Mesenchymal stem cell (in vitro differentiated cells and primary cell): ENCODE data around the gene DTD1. TPM values are rescaled to one million over a fixed set of nuclear protein-coding genes. Genes with fewer than 3 reads are reported as not detected.

Source experiments
- DNase-seq: peaks from one replicate; pipeline ENCODE4 v3.0.0-alpha.2; 2013
- H2AFZ ChIP-seq: one replicate; pipeline ENCODE4 v1.6.1; 2013; ENCODE audit warnings: low read depth, mild to moderate bottlenecking, control low read depth, inconsistent platforms, low read length, moderate library complexity
- H2AK5ac ChIP-seq: 2 replicates; pipeline ENCODE4 v1.6.1; 2013; ENCODE audit warnings: low read length, moderate library complexity, mild to moderate bottlenecking, inconsistent platforms; ENCODE audit not compliant: severe bottlenecking
- H2BK120ac ChIP-seq: one replicate; pipeline ENCODE4 v1.6.1; 2013; ENCODE audit warnings: low read depth, mild to moderate bottlenecking, inconsistent platforms, low read length, moderate library complexity
- H2BK12ac ChIP-seq, 2 experiments: one replicate each; pipeline ENCODE4 v1.6.1; 2013; ENCODE audit warnings: inconsistent platforms in 2 of 2, low read length in 2 of 2, mild to moderate bottlenecking in 2 of 2, moderate library complexity in 2 of 2, control low read depth in 1 of 2
- H2BK15ac ChIP-seq: one replicate; pipeline ENCODE4 v1.6.1; 2013; ENCODE audit warnings: mild to moderate bottlenecking, low read depth, inconsistent platforms; ENCODE audit not compliant: poor library complexity, severe bottlenecking
- H2BK5ac ChIP-seq: 2 replicates; pipeline ENCODE4 v1.6.1; 2013; ENCODE audit warnings: low read depth, mild to moderate bottlenecking, low read length, control low read depth, inconsistent platforms; ENCODE audit not compliant: poor library complexity, severe bottlenecking
- H3K14ac ChIP-seq, 2 experiments: one replicate each; pipeline ENCODE4 v1.6.1; 2013; ENCODE audit warnings: inconsistent platforms in 2 of 2, low read length in 2 of 2, control low read depth in 1 of 2, mild to moderate bottlenecking in 1 of 2, moderate library complexity in 1 of 2
- H3K18ac ChIP-seq, 2 experiments: one replicate each; pipeline ENCODE4 v1.6.1; 2013; ENCODE audit warnings: inconsistent platforms in 2 of 2, low read length in 2 of 2, control low read depth in 1 of 2, low read depth in 1 of 2, mild to moderate bottlenecking in 1 of 2
- H3K23ac ChIP-seq, 2 experiments: one replicate each; pipeline ENCODE4 v1.6.1; 2013; ENCODE audit warnings: inconsistent platforms in 2 of 2, low read length in 2 of 2, mild to moderate bottlenecking in 2 of 2, moderate library complexity in 2 of 2, control low read depth in 1 of 2
- H3K27ac ChIP-seq: 2 replicates; pipeline ENCODE4 v1.5.1; 2013; ENCODE audit warnings: mild to moderate bottlenecking, moderate library complexity, low read length, control low read depth, inconsistent platforms; ENCODE audit not compliant: poor library complexity, severe bottlenecking
- H3K27me3 ChIP-seq, 2 experiments: 2 replicates each; pipeline versions ENCODE4 v1.6.1 to v1.7.0; 2013; ENCODE audit warnings: low read length in 2 of 2, mild to moderate bottlenecking in 2 of 2, moderate library complexity in 2 of 2, control low read depth in 1 of 2, inconsistent platforms in 1 of 2; ENCODE audit not compliant: control insufficient read depth in 1 of 2, insufficient read depth in 1 of 2
- H3K36me3 ChIP-seq, 2 experiments: 2 replicates each; pipeline versions ENCODE4 v1.6.1 to v1.7.0; 2013; ENCODE audit warnings: low read length in 2 of 2, control low read depth in 1 of 2, inconsistent platforms in 1 of 2, low read depth in 1 of 2, mild to moderate bottlenecking in 1 of 2; ENCODE audit not compliant: insufficient read depth in 2 of 2, control insufficient read depth in 1 of 2
- H3K4ac ChIP-seq, 2 experiments: one replicate each; pipeline ENCODE4 v1.6.1; 2013; ENCODE audit warnings: inconsistent platforms in 2 of 2, low read length in 2 of 2, mild to moderate bottlenecking in 2 of 2, moderate library complexity in 2 of 2, control low read depth in 1 of 2, low read depth in 1 of 2
- H3K4me1 ChIP-seq: 2 replicates; pipeline ENCODE4 v1.6.1; 2013; ENCODE audit warnings: low read depth, low read length, control low read depth; ENCODE audit not compliant: control insufficient read depth, insufficient read depth
- H3K4me2 ChIP-seq: 2 replicates; pipeline ENCODE4 v1.6.1; 2013; ENCODE audit warnings: low read length, mild to moderate bottlenecking, inconsistent platforms; ENCODE audit not compliant: poor library complexity, severe bottlenecking
- H3K4me3 ChIP-seq, 2 experiments: 2 replicates each; pipeline versions ENCODE4 v1.5.1 to v1.7.0; 2013; ENCODE audit warnings: low read length in 2 of 2, mild to moderate bottlenecking in 2 of 2, control low read depth in 1 of 2, low read depth in 1 of 2; ENCODE audit not compliant: insufficient read depth in 1 of 2
- H3K79me1 ChIP-seq: replicated peaks from 2 replicates; pipeline ENCODE4 v1.6.1; 2013; ENCODE audit warnings: mild to moderate bottlenecking, control low read depth, low read length, inconsistent platforms; ENCODE audit not compliant: poor library complexity, severe bottlenecking
- H3K9ac ChIP-seq: 2 replicates; pipeline ENCODE4 v1.7.0; 2013; ENCODE audit warnings: mild to moderate bottlenecking, low read length, moderate library complexity
- H3K9me3 ChIP-seq: 2 replicates; pipeline ENCODE4 v1.7.0; 2013; ENCODE audit warnings: mild to moderate bottlenecking, low read length; ENCODE audit not compliant: control insufficient read depth
- H4K8ac ChIP-seq: one replicate; pipeline ENCODE4 v1.6.1; 2013; ENCODE audit warnings: inconsistent platforms, mild to moderate bottlenecking, low read length, moderate library complexity
- H4K91ac ChIP-seq: one replicate; pipeline ENCODE4 v1.6.1; 2013; ENCODE audit warnings: mild to moderate bottlenecking, low read length, inconsistent platforms
- WGBS: methylation state at CpG from one replicate; pipeline ENCODE4 v1.1.7; 2013; ENCODE audit warnings: mixed read lengths; 5-methylcytosine and 5-hydroxymethylcytosine counted together
- polyA plus RNA-seq, 2 experiments: library from polyadenylated mRNA; stranded (reverse); fragments of 200-250 nt; gene quantifications; one replicate each; pipeline ENCODE4 v1.2.3, GENCODE V29; 2013

DTD1 gene, protein sequence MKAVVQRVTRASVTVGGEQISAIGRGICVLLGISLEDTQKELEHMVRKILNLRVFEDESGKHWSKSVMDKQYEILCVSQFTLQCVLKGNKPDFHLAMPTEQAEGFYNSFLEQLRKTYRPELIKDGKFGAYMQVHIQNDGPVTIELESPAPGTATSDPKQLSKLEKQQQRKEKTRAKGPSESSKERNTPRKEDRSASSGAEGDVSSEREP
- polyA plus RNA-seq (2013, experiment 1 of 2) = 38.8 TPM
- 39.2 TPM for polyA plus RNA-seq (2013, experiment 2 of 2)

DNA sequence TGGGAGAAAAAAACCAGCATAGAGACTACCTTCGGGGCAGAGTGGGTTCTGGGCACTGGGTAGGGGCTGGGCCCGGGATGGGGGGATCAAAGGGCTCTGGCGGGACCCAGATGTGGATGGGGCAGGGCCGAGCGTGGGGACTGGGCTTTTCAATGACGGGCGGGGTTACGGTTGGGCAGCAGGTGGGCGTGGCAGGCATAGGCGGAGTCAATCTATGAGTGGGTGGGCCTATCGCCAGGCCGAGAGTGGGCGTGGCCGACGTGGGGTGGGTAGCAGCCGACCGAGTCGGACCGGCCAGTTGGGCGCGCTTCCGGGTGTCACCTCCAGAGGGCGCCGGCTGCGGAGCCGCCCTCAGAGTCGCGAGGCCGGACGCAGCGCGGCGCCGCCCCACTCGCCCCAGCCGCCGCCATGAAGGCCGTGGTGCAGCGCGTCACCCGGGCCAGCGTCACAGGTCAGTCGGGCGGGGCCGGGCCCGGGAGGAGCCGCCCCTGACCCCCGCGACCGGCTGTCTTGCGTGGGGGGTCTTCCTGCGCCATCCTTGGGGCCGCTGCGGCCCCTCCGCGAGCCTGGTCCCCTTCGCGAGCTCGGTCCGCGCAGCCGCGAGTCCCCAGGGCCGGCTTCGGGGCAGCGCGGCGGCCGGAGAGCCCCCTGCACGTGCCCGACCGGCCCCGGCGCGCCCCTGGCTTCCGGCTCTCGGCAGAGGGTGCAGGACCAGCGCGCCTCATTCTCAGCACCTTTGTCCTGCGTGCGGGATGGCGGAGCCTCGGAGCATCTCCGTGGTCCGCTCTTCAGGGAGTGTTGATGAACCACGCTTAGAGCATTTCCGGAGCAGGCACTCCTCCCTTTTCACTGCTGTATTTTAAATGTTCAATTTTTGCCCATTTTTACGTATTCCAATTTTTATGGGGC, at the start of gene DTD1:
TSS of gene DTD1 (plus strand) at position 390 of the 909 bp plus-strand sequence. CDS start at position 409, 19 bp downstream.
- peak; percentile 83 for DNase-seq
- peaks cover 4% of the 10 kb centered on the region for H3K79me1 ChIP-seq
- no peak within 1 kb of the TSS for H3K27ac ChIP-seq
- no peak within 1 kb of the TSS for H2BK5ac ChIP-seq
- H4K91ac ChIP-seq = peak within 1 kb of the TSS; percentile 79
- H3K36me3 ChIP-seq = no peaks in the 10 kb centered on the region
- peak within 1 kb of the TSS in 1 of 2 experiments; percentile 65 for H3K23ac ChIP-seq
- peak within 1 kb of the TSS; percentile 1 for H2AFZ ChIP-seq
- no peak within 1 kb of the TSS for H2BK120ac ChIP-seq
- H3K4me1 ChIP-seq = peaks cover 6% of the 10 kb centered on the region
- H3K4me2 ChIP-seq = peak within 1 kb of the TSS; percentile 92
- H3K9ac ChIP-seq = peak within 1 kb of the TSS; percentile 90
- H3K4me3 ChIP-seq = peak within 1 kb of the TSS; percentile 84 to 94
- H3K9me3 ChIP-seq = no peaks in the 10 kb centered on the region
- peak within 1 kb of the TSS; percentile 92 for H4K8ac ChIP-seq
- H2AK5ac ChIP-seq = no peak within 1 kb of the TSS
- H3K18ac ChIP-seq = peak within 1 kb of the TSS; percentile 82 to 90
- H3K4ac ChIP-seq = peak within 1 kb of the TSS; percentile 1 to 99
- peak within 1 kb of the TSS in 1 of 2 experiments; percentile 76 for H3K14ac ChIP-seq
- peak within 1 kb of the TSS; percentile 80 for H2BK15ac ChIP-seq
- peak within 1 kb of the TSS in 1 of 2 experiments; percentile 23 for H2BK12ac ChIP-seq
- H3K27me3 ChIP-seq = no peaks in the 10 kb centered on the region
- WGBS = under 1% methylated on average over 76 of the region's 88 CpGs

DNA sequence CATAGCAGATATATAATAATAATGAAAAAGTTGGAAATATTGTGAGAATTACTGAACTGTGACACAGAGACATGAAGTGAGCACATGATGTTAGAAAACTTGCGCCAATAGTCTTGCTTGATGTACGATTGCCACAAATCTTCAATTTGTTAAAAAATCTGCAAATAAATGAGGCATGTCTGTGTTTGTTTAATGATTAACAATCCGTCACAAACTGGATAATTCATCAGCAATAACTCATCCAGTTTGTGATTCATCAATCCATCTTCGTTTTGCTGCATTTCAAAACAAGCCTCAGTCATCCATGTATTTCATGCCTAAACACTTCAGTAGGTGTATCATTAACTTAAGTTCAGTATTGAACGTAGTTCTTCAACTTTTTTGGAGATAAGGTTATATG, 46.1 kb upstream of the DTD1 start:
- DNase-seq = no peak
- Histone ChIP-seq H2AK5ac (no peak overlapping the region), H3K79me1 (peaks cover 10% of the 10 kb centered on the region), H3K4me3 (no peak overlapping the region), H3K36me3 (peaks cover 18 to 75% of the 10 kb centered on the region in 2 experiments), H3K4me2 (no peak overlapping the region), H2BK120ac (no peak overlapping the region), H4K8ac (no peak overlapping the region), H3K27ac (peak overlapping the region; percentile 92), H2BK15ac (no peak overlapping the region), H3K4me1 (peaks cover 18% of the 10 kb centered on the region), H4K91ac (no peak overlapping the region), H3K9me3 (no peaks in the 10 kb centered on the region), H3K23ac (no peak overlapping the region), H2AFZ (no peak overlapping the region), H3K14ac (no peak overlapping the region), H3K18ac (no peak overlapping the region), H3K27me3 (no peaks in the 10 kb centered on the region), H2BK12ac (no peak overlapping the region), H3K9ac (no peak overlapping the region), H3K4ac (no peak overlapping the region), H2BK5ac (no peak overlapping the region)
- WGBS = 84% methylated on average over 5 of the region's 5 CpGs

DNA sequence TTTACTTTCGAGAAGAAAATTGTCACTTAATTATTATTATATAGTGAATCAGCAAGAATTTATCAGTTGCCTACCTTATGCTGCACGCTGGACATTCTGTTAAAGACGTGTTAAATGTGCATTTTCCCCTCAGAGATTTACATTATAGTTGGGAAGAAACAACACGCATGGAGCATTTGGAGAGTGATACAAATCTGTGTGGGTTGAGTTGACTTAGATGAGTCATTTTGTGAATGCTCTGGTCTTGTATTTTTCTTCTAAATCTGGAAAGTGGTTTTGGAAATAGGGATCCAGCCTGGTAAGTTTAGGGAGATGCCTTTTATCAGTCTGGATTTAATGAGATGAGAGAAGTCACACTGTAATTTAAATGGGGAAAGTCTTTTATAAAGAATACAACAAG, 44.6 kb upstream of the DTD1 start:
- Histone ChIP-seq H2BK5ac (no peak overlapping the region), H3K9ac (no peak overlapping the region), H2BK120ac (no peak overlapping the region), H3K9me3 (no peaks in the 10 kb centered on the region), H3K14ac (no peak overlapping the region), H3K18ac (no peak overlapping the region), H3K79me1 (peaks cover 11% of the 10 kb centered on the region), H2AK5ac (no peak overlapping the region), H4K91ac (no peak overlapping the region), H3K4me3 (no peak overlapping the region), H4K8ac (no peak overlapping the region), H3K4ac (no peak overlapping the region), H2BK12ac (no peak overlapping the region), H2AFZ (no peak overlapping the region), H3K27me3 (no peaks in the 10 kb centered on the region), H3K23ac (no peak overlapping the region), H3K36me3 (peaks cover 23 to 78% of the 10 kb centered on the region in 2 experiments), H3K4me2 (no peak overlapping the region), H2BK15ac (no peak overlapping the region), H3K27ac (no peak overlapping the region), H3K4me1 (peaks cover 17% of the 10 kb centered on the region)
- WGBS = 95% methylated on average over 3 of the region's 4 CpGs
- DNase-seq = no peak

DNA sequence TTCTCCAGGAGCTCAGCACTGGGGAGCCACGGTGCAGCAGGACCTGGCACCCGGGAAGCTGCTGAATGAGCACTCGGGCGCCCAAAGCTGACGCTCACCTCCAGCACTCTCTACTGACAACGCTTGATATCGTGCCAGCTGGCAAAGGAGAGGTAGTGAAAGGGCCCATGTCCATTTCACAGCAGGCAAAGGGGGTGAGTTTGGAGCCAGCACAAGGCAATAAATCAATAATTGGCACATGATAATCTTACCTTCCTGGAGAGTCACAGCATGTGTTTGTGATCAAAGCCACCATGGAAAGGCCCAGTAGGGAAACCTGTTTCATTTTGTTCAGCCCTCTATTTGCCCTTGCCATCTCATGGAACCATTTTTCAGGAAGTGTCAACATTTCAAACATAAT, 43.9 kb upstream of the DTD1 start:
- Histone ChIP-seq H3K23ac (no peak overlapping the region), H3K4me2 (no peak overlapping the region), H3K14ac (no peak overlapping the region), H2BK12ac (no peak overlapping the region), H4K91ac (no peak overlapping the region), H3K27me3 (no peaks in the 10 kb centered on the region), H3K4me3 (no peak overlapping the region), H3K9ac (no peak overlapping the region), H3K79me1 (peaks cover 13% of the 10 kb centered on the region), H3K4ac (no peak overlapping the region), H2BK5ac (no peak overlapping the region), H3K18ac (no peak overlapping the region), H2AK5ac (peak overlapping the region; percentile 14), H2AFZ (no peak overlapping the region), H3K36me3 (peaks cover 23 to 80% of the 10 kb centered on the region in 2 experiments), H3K9me3 (no peaks in the 10 kb centered on the region), H4K8ac (no peak overlapping the region), H3K4me1 (peaks cover 17% of the 10 kb centered on the region), H2BK120ac (no peak overlapping the region), H2BK15ac (no peak overlapping the region), H3K27ac (no peak overlapping the region)
- DNase-seq = no peak
- WGBS = 98% methylated on average over 7 of the region's 7 CpGs
